Mesothelial cell of epicardium (in vitro differentiated cells): Measurements from ENCODE around the gene TJP2. TPM values are rescaled to one million over a fixed set of nuclear protein-coding genes. Genes with fewer than 3 reads are reported as not detected.
"Not testable (repeated sequence)": the region's sequence is repeated elsewhere in the genome, so short reads cannot be mapped to it uniquely, and the experiment has no call there.

Experiments
- DNase-seq, 2 experiments: peaks; one replicate each; pipeline ENCODE4 v3.0.0; 2021; ENCODE audit warnings: low spot score in 2 of 2; ENCODE audit not compliant: unreplicated experiment in 2 of 2
- H3K27ac Mint-ChIP-seq: 2 replicates; pipeline ENCODE4 v1.8.0; 2021; ENCODE audit warnings: mixed read lengths
- H3K27me3 Mint-ChIP-seq: 2 replicates; pipeline ENCODE4 v1.8.0; 2021; ENCODE audit warnings: low read depth, mixed read lengths
- H3K36me3 Mint-ChIP-seq: 2 replicates; pipeline ENCODE4 v1.8.0; 2021; ENCODE audit warnings: mixed read lengths
- H3K4me1 Mint-ChIP-seq: 2 replicates; pipeline ENCODE4 v1.8.0; 2021; ENCODE audit warnings: mixed read lengths
- H3K4me3 Mint-ChIP-seq: 2 replicates; pipeline ENCODE4 v1.8.0; 2021; ENCODE audit warnings: mild to moderate bottlenecking, moderate library complexity, mixed read lengths
- H3K9me3 Mint-ChIP-seq: 2 replicates; pipeline ENCODE4 v1.8.0; 2021; ENCODE audit warnings: mixed read lengths
- CTCF ChIP-seq: fragments of 200-600 bp; sonication (generic); IDR thresholded peaks from one replicate; pipeline ENCODE4 v1.5.0; 2021; ENCODE audit warnings: antibody characterized with exemption; ENCODE audit not compliant: unreplicated experiment
- total RNA-seq: library from RNA; stranded (reverse); gene quantifications from 3 replicates; pipeline ENCODE4 v1.2.1, GENCODE V29; 2021

Gene TJP2
- total RNA-seq, 1 donor from 2014 or later, result 58.0 TPM

GRCh38 chr9:69151506-69151905 is 22.6 kb upstream of the TJP2 start:
- H3K4me3 Mint-ChIP-seq, result no peak overlapping the region
- peaks cover 14% of the 10 kb centered on the region for H3K36me3 Mint-ChIP-seq
- no peak overlapping the region for H3K27ac Mint-ChIP-seq
- TF ChIP-seq CTCF, result no peak
- peaks cover 7% of the 10 kb centered on the region for H3K9me3 Mint-ChIP-seq
- peaks cover 16% of the 10 kb centered on the region for H3K4me1 Mint-ChIP-seq
- H3K27me3 Mint-ChIP-seq, result no peaks in the 10 kb centered on the region
- peak in 1 of 2 experiments; percentile 7 for DNase-seq

- H3K4me3 Mint-ChIP-seq, result no peak overlapping the region
- peaks cover 19% of the 10 kb centered on the region for H3K4me1 Mint-ChIP-seq
- no peak for TF ChIP-seq CTCF
- H3K36me3 Mint-ChIP-seq, result peaks cover 14% of the 10 kb centered on the region
- H3K27ac Mint-ChIP-seq, result peak overlapping the region; percentile 50
- H3K27me3 Mint-ChIP-seq, result no peaks in the 10 kb centered on the region
- peaks cover 7% of the 10 kb centered on the region for H3K9me3 Mint-ChIP-seq
- no peak for DNase-seq
These were observed 20.2 kb upstream of the TJP2 start for GRCh38 chr9:69153707-69154521.

GRCh38 chr9:69155341-69156030 is 18.6 kb upstream of the TJP2 start:
- Mint-ChIP-seq H3K4me1 (peaks cover 12% of the 10 kb centered on the region), H3K4me3 (no peak overlapping the region), H3K36me3 (peaks cover 18% of the 10 kb centered on the region), H3K27me3 (no peaks in the 10 kb centered on the region), H3K27ac (peak overlapping the region; percentile 18), H3K9me3 (peaks cover 6% of the 10 kb centered on the region)
- DNase-seq, result no peak
- no peak for TF ChIP-seq CTCF

- H3K36me3 Mint-ChIP-seq, result peaks cover 12% of the 10 kb centered on the region
- no peak for TF ChIP-seq CTCF
These were observed 16.2 kb upstream of the TJP2 start for GRCh38 chr9:69157751-69158466.

GRCh38 chr9:69158471-69158870 is 15.6 kb upstream of the TJP2 start:
- TF ChIP-seq CTCF, result no peak
- no peak overlapping the region for H3K4me3 Mint-ChIP-seq
- no peaks in the 10 kb centered on the region for H3K27me3 Mint-ChIP-seq
- H3K27ac Mint-ChIP-seq, result peak overlapping the region; percentile 53
- peaks cover 12% of the 10 kb centered on the region for H3K4me1 Mint-ChIP-seq
- no peak for DNase-seq
- peaks cover 3% of the 10 kb centered on the region for H3K9me3 Mint-ChIP-seq
- H3K36me3 Mint-ChIP-seq, result peaks cover 12% of the 10 kb centered on the region

More at GRCh38 chr9:69157751-69158466, 16.2 kb upstream of the TJP2 start:
- no peak for DNase-seq
- H3K4me3 Mint-ChIP-seq, result no peak overlapping the region
- H3K27me3 Mint-ChIP-seq, result no peaks in the 10 kb centered on the region
- peaks cover 12% of the 10 kb centered on the region for H3K4me1 Mint-ChIP-seq
- peaks cover 3% of the 10 kb centered on the region for H3K9me3 Mint-ChIP-seq
- peak overlapping the region; percentile 53 for H3K27ac Mint-ChIP-seq

GRCh38 chr9:69164573-69164972 is 9.5 kb upstream of the TJP2 start:
- H3K9me3 Mint-ChIP-seq, H3K27me3 Mint-ChIP-seq, H3K27ac Mint-ChIP-seq, H3K4me1 Mint-ChIP-seq, H3K4me3 Mint-ChIP-seq, DNase-seq: not testable (repeated sequence)
- peaks cover 12% of the 10 kb centered on the region for H3K36me3 Mint-ChIP-seq
